ENCODE measurements around the gene CDK6.

Gene CDK6

DNA sequence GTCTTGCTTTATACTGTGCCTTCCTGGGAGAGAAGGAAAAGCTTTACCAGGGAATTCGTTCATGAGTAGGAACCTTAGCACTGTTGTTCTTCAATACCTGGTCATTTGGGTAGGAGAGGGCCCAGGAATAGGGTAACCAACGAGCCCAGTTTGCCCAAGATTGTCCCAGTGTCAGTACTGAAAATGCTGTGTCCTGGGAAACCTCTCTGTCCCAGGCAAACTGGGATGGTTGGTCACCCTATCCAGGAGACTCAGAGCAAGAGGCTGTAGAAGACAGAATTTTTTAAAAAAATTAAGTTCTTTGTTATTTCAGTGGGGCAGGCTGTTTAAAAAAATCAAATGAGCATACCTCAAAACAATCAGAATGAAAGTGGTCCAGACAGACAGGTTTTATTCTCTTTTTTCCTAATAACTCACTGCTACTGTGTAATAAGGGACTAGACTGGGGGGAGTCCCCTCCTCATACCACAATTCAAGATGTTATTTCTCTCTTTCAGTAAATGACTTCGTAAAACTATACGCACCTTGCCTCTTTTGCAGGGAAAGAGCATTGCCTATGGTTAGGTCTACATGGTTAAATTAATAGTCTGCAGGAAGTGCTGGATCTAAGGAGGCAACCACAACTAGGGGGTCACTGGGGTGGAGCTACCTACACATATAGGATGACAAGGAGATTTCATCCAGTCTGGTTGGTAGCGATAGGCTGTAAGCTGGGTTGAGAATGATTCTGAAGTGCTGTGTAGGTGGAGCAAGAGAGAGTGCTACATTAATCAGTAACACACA, 205.1 kb downstream of the CDK6 start:
- peaks cover 39% of the 10 kb centered on the region for H3K79me2 ChIP-seq (ENCODE audit: low read length)
- no peaks in the 10 kb centered on the region for H4K20me1 ChIP-seq (ENCODE audit: insufficient read depth, low read length)
- H3K36me3 ChIP-seq (replicated peaks; ENCODE audit: low read depth, low read length) = peaks cover 26% of the 10 kb centered on the region
- TF ChIP-seq CTCF (IDR thresholded peaks at IDR 0.05; ENCODE audit: low read depth, low read length) (no peak), EZH2phosphoT487 (IDR thresholded peaks at IDR 0.05; ENCODE audit: low read depth) (no peak)
- H3K4me3 ChIP-seq (ENCODE audit: low read length) = peak overlapping the region; percentile 71
- peak overlapping the region; percentile 82 for H3K9ac ChIP-seq (ENCODE audit: low read length)
- H3K27ac ChIP-seq (ENCODE audit: low read length) = peak overlapping the region; percentile 96
- H3K4me2 ChIP-seq (ENCODE audit: low read length) = peak overlapping the region; percentile 94
- peaks cover 81% of the 10 kb centered on the region for H3K4me1 ChIP-seq (ENCODE audit: low read length)
- peaks cover 5% of the 10 kb centered on the region; the same call in 1 of the 2 replicates for H3K9me3 ChIP-seq (ENCODE audit: insufficient read depth, low read length)
- H2AFZ ChIP-seq (ENCODE audit: low read depth, low read length) = no peak overlapping the region
- H3K27me3 ChIP-seq (ENCODE audit: low read depth, low read length) = no peaks in the 10 kb centered on the region

- no peak overlapping the region for H3K4me3 ChIP-seq (ENCODE audit: low read length)
- peaks cover 39% of the 10 kb centered on the region for H3K79me2 ChIP-seq (ENCODE audit: low read length)
- H3K9me3 ChIP-seq (ENCODE audit: insufficient read depth, low read length) = peaks cover 5% of the 10 kb centered on the region; the same call in 1 of the 2 replicates
- peaks cover 31% of the 10 kb centered on the region for H3K36me3 ChIP-seq (replicated peaks; ENCODE audit: low read depth, low read length)
- no peak overlapping the region for H2AFZ ChIP-seq (ENCODE audit: low read depth, low read length)
- H3K27ac ChIP-seq (ENCODE audit: low read length) = peak overlapping the region; percentile 48
- H3K4me2 ChIP-seq (ENCODE audit: low read length) = peak overlapping the region; percentile 17
- no peak overlapping the region; the same call in 1 of the 2 replicates for H3K9ac ChIP-seq (ENCODE audit: low read length)
- H3K27me3 ChIP-seq (ENCODE audit: low read depth, low read length) = no peaks in the 10 kb centered on the region
- TF ChIP-seq CTCF (IDR thresholded peaks at IDR 0.05; ENCODE audit: low read depth, low read length) = no peak
- no peak for TF ChIP-seq EZH2phosphoT487 (IDR thresholded peaks at IDR 0.05; ENCODE audit: low read depth)
- peaks cover 74% of the 10 kb centered on the region for H3K4me1 ChIP-seq (ENCODE audit: low read length)
- H4K20me1 ChIP-seq (ENCODE audit: insufficient read depth, low read length) = no peaks in the 10 kb centered on the region
Observed at GRCh38 chr7:92629779-92630178, 206.6 kb downstream of the CDK6 start.

GRCh38 chr7:92627956-92628355, 208.4 kb downstream of the CDK6 start:
- peaks cover 42% of the 10 kb centered on the region for H3K79me2 ChIP-seq (ENCODE audit: low read length)
- H3K9me3 ChIP-seq (ENCODE audit: insufficient read depth, low read length) = peaks cover 14% of the 10 kb centered on the region
- H4K20me1 ChIP-seq (ENCODE audit: insufficient read depth, low read length) = no peaks in the 10 kb centered on the region
- no peak overlapping the region for H3K4me2 ChIP-seq (ENCODE audit: low read length)
- no peak overlapping the region for H3K4me3 ChIP-seq (ENCODE audit: low read length)
- no peak overlapping the region for H2AFZ ChIP-seq (ENCODE audit: low read depth, low read length)
- no peaks in the 10 kb centered on the region for H3K27me3 ChIP-seq (ENCODE audit: low read depth, low read length)
- H3K9ac ChIP-seq (ENCODE audit: low read length) = no peak overlapping the region
- H3K36me3 ChIP-seq (replicated peaks; ENCODE audit: low read depth, low read length) = peaks cover 49% of the 10 kb centered on the region
- H3K27ac ChIP-seq (ENCODE audit: low read length) = no peak overlapping the region
- TF ChIP-seq CTCF (IDR thresholded peaks at IDR 0.05; ENCODE audit: low read depth, low read length) (no peak), EZH2phosphoT487 (IDR thresholded peaks at IDR 0.05; ENCODE audit: low read depth) (no peak)
- peaks cover 64% of the 10 kb centered on the region for H3K4me1 ChIP-seq (ENCODE audit: low read length)

GRCh38 chr7:92626281-92626809, 210.0 kb downstream of the CDK6 start:
- no peak overlapping the region for H3K4me3 ChIP-seq (ENCODE audit: low read length)
- H3K27me3 ChIP-seq (ENCODE audit: low read depth, low read length) = no peaks in the 10 kb centered on the region
- no peaks in the 10 kb centered on the region for H4K20me1 ChIP-seq (ENCODE audit: insufficient read depth, low read length)
- no peak overlapping the region for H3K4me2 ChIP-seq (ENCODE audit: low read length)
- H2AFZ ChIP-seq (ENCODE audit: low read depth, low read length) = no peak overlapping the region
- peaks cover 64% of the 10 kb centered on the region for H3K4me1 ChIP-seq (ENCODE audit: low read length)
- no peak overlapping the region for H3K9ac ChIP-seq (ENCODE audit: low read length)
- peaks cover 14% of the 10 kb centered on the region for H3K9me3 ChIP-seq (ENCODE audit: insufficient read depth, low read length)
- peaks cover 43% of the 10 kb centered on the region for H3K79me2 ChIP-seq (ENCODE audit: low read length)
- H3K27ac ChIP-seq (ENCODE audit: low read length) = no peak overlapping the region
- H3K36me3 ChIP-seq (replicated peaks; ENCODE audit: low read depth, low read length) = peaks cover 56% of the 10 kb centered on the region
- no peak for TF ChIP-seq EZH2phosphoT487 (IDR thresholded peaks at IDR 0.05; ENCODE audit: low read depth)
- no peak for TF ChIP-seq CTCF (IDR thresholded peaks at IDR 0.05; ENCODE audit: low read depth, low read length)

Measured in OCI-LY3 (cell line).